Rectal smooth muscle tissue (tissue), 1 donor: Measurements from ENCODE around the gene TNS3.

Source experiments
- H3K27ac ChIP-seq: one replicate; pipeline ENCODE4 v1.7.0; 2013; ENCODE audit warnings: low read depth, low read length, inconsistent platforms
- H3K27me3 ChIP-seq: one replicate; pipeline ENCODE4 v1.7.0; 2013; ENCODE audit warnings: low read length; ENCODE audit not compliant: control insufficient read depth, insufficient read depth
- H3K36me3 ChIP-seq: one replicate; pipeline ENCODE4 v1.7.0; 2013; ENCODE audit warnings: low read length; ENCODE audit not compliant: control insufficient read depth, insufficient read depth
- H3K4me1 ChIP-seq: one replicate; pipeline ENCODE4 v1.7.0; 2013; ENCODE audit warnings: low read length; ENCODE audit not compliant: control insufficient read depth, insufficient read depth
- H3K4me3 ChIP-seq: one replicate; pipeline ENCODE4 v1.7.0; 2013; ENCODE audit warnings: low read length
- H3K9ac ChIP-seq: one replicate; pipeline ENCODE4 v1.7.0; 2013; ENCODE audit warnings: low read length

The TNS3 gene

DNA sequence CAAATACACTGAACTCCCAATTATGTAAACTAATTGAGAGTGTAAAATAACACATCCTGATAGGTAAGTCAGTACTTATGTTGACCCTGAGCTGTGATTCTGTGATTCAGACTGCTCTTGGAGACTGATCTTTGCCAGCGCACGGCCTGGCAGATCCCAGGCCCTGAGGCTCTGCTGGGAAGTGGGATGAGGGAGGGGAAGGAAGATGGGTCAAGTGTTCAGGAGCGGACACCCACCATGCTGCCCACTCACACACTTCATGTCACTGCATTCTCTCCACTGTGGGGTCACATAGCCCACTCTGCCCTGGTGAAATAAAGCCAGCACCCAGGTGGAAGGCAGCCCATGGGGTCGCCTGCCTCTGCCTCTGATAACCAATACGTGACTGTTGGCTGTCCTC is 226.2 kb downstream of the TNS3 start:
- Histone ChIP-seq H3K9ac (no peak overlapping the region), H3K4me3 (no peak overlapping the region), H3K27me3 (no peaks in the 10 kb centered on the region), H3K36me3 (no peaks in the 10 kb centered on the region), H3K27ac (no peak overlapping the region), H3K4me1 (no peaks in the 10 kb centered on the region)

DNA sequence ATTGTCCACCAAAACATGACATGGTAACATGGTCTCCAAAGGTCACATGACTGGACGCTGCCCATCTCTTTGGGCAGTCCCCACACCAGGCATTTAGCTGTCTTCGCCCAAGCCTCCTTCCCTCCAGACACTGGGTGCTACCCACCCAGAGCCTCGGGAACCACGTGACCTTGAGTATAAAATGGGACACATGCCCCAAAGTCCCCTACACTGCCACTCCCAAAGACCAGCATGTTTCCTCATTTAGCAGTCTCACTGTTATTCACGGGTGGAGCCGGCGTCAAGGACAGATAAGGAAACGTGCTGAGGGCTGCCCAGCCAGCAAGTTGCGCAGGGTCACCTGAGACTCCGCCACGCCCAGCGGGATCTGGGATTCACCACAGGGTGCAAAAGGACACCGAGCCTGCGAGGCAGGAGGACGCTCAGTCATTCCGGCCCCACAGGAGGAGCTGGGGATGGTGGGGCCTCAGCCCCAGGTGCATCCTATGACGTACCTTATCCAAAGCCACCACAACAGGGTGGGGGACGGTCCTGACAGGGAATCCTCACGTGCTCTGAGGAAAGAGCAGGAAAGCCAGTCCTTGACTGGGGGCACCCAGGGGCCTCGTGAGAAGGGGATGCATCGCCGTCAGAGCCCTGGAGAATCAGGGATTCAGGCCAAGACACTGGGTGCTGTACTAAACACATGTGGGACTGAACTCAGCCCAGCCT is 226.9 kb downstream of the TNS3 start:
- Histone ChIP-seq H3K4me1 (no peaks in the 10 kb centered on the region), H3K36me3 (no peaks in the 10 kb centered on the region), H3K27ac (no peak overlapping the region), H3K9ac (no peak overlapping the region), H3K4me3 (no peak overlapping the region), H3K27me3 (no peaks in the 10 kb centered on the region)

DNA sequence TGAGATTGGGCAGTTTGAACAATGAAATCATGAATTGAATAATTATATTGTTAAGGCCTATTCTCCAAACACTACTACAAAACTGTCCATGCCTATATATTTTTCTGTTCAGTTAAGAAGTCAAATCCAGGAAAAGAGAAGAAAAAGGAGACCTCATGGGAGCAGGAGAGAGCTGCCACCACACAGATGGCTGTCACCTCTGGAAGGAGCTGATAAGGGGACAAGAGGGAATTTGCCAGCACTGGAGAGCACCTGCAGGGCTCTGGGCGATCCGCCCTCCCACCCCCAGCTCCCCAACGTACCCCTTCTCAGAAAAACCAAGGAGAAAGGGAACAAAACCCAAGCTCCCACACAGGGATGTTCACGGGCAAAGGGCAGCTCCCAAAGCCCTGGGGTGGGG is 227.8 kb downstream of the TNS3 start:
- Histone ChIP-seq H3K36me3 (no peaks in the 10 kb centered on the region), H3K27ac (no peak overlapping the region), H3K4me3 (no peak overlapping the region), H3K9ac (no peak overlapping the region), H3K27me3 (no peaks in the 10 kb centered on the region), H3K4me1 (no peaks in the 10 kb centered on the region)

DNA sequence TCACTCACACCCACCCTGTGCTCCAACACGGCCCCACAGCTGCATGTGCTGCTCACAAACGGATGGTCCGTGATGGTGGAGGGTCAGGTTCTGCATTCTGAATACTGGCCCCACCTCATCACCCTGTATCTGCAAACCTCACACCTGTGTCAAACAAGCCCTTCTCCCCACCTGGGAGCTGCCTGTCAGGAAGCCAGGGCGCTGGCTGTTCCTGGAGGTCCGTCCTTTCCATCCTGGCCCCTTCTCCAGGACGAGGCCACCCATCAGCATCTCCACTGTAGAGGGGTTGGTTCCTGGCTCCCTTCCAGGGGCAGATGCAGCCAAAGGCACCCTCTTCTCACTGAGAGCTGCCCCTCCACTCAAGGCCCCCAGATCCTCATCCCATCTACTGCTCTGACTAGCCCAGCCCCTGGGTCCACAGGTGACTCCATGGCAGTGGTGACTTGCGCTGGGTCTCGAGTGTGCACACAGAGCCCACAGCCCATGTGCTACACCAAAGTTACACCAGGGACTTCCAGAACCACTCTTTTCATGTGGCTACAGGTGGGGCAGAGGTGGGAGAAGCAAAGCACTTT is 229.4 kb downstream of the TNS3 start:
- no peak overlapping the region for H3K9ac ChIP-seq
- H3K4me1 ChIP-seq, result no peaks in the 10 kb centered on the region
- no peaks in the 10 kb centered on the region for H3K36me3 ChIP-seq
- no peak overlapping the region for H3K27ac ChIP-seq
- no peak overlapping the region for H3K4me3 ChIP-seq
- no peaks in the 10 kb centered on the region for H3K27me3 ChIP-seq

DNA sequence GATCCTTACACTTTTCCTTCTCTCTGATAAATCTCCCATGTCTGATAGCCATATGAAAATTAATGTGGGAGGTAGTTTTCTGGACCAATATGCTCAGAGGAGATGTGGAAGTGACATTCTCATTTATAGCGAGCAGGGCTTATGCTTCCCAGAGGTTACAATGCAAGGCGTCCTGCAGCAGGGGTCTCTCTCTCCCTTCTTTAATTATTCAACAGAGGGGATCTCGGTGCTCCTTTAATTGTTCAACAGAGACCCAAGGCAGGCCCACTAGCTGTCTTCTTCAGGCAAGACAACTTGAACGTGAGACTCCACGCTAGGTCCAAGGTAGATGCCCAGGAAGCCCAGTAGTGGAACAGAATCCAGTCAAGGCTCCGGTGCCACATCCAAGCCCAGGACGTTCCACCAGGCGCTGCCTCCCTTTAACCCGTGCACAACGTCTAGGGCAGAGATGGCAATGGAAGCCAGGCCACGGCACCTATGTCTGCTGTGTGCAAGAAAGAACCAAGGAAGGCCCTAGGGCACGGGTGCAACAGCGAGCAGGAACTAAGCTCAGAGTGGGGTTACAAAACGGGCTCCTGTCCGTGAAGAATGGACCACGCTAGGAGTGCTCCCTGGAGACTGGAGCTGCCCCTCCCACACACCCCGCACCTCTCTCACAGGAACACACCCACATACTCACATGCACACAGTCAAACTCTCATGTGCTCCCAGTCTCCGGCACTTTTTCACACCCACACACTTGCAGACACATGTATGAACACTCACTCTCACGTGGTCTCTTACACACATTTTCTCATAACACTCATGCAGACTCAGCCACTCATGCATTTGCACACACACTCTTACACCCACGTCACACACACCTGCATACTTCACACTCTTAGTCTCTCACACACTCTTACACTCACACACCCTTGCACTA is 230.4 kb downstream of the TNS3 start:
- Histone ChIP-seq H3K9ac (no peak overlapping the region), H3K4me1 (no peaks in the 10 kb centered on the region), H3K27ac (no peak overlapping the region), H3K4me3 (no peak overlapping the region), H3K36me3 (no peaks in the 10 kb centered on the region), H3K27me3 (no peaks in the 10 kb centered on the region)

DNA sequence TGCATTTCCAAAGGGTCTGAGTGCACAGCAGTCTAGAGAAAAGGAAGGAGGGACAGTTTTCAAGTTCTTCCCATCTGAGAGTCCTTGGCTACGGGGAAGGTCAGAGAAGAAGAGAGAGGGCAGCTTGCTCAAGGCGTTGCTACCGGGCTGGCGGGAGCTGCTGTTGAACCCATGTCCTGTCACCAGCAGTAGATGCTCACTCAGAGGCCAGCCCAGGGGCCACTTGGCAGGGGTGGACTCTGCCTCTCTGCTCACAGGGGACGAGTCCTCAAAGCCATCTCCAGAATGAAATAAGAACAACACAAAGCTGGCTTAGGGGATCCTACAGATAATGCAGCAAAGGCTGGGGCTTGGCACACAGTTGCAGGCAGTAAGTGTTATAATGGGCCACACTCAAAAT is 231.5 kb downstream of the TNS3 start:
- Histone ChIP-seq H3K4me3 (no peak overlapping the region), H3K27ac (no peak overlapping the region), H3K27me3 (no peaks in the 10 kb centered on the region), H3K36me3 (no peaks in the 10 kb centered on the region), H3K9ac (no peak overlapping the region), H3K4me1 (no peaks in the 10 kb centered on the region)

DNA sequence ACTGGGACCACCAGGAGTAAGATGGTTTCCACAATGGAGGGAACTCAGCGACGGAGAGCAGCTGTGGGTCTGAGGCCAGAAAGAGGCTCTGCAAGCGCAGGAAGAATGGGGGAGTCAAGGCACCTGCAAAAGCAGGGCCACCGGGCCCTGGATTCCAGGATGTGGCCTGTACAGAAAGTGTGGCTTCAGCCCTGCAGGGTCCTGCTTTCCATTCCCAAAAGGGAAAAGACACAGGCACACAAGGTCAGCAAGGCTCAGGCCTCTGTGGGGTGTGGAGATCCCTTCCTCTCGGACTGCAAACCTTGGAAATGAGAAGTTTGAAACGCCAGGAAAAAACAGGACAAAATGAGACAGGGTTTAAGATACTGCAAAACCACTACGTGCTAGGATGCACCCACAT is 232.5 kb downstream of the TNS3 start:
- no peak overlapping the region for H3K27ac ChIP-seq
- no peak overlapping the region for H3K4me3 ChIP-seq
- H3K4me1 ChIP-seq, result no peaks in the 10 kb centered on the region
- no peak overlapping the region for H3K9ac ChIP-seq
- H3K27me3 ChIP-seq, result no peaks in the 10 kb centered on the region
- H3K36me3 ChIP-seq, result no peaks in the 10 kb centered on the region

DNA sequence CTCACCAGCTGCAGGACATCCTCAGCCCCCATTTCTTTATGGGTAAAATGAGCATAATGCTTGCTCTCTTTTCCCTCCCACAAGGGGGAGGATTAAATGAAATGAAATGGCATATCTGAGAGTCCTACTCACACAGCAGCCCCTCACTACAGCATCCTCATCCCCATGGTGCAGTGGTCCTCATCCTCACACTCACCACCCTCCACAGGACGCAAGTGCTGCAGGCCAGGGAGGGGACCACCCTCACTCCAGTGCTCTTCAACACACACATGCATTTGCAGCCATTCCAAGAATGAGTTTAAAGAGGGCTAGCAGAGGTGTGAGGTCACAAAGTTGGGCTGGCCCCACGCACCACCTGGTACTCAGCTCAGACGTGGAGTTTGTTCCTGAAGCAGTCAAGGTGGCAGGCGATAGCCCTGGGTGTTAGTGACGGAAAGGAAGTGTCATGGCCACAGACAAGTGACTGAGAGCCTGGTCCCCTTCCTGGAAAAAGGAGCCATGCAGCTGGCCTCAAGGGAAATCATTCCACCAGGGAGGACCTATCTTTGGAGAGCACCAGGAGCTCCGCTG is 234.0 kb downstream of the TNS3 start:
- peaks cover 2% of the 10 kb centered on the region for H3K36me3 ChIP-seq
- no peak overlapping the region for H3K9ac ChIP-seq
- no peaks in the 10 kb centered on the region for H3K4me1 ChIP-seq
- no peak overlapping the region for H3K4me3 ChIP-seq
- no peaks in the 10 kb centered on the region for H3K27me3 ChIP-seq
- no peak overlapping the region for H3K27ac ChIP-seq

DNA sequence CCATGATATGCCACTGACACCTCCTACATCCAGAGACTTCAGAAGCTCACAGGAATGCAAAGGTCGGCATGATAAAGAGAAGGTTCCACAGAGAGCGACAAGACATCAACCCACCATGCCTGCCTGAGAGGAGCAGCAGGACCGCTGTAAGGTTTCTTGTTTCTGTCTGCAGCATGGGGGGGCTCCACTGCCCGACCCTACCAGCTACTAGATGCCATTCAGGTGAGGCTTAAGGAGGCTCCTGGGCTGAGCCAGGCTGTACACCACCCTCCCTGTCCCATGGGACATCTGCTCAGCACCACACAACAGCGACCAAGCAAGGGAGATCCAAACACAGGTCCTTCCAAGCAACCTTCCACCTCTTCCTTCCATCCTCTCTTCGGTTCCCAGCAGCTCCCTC is 234.6 kb downstream of the TNS3 start:
- Histone ChIP-seq H3K27me3 (no peaks in the 10 kb centered on the region), H3K4me1 (no peaks in the 10 kb centered on the region), H3K27ac (no peak overlapping the region), H3K9ac (no peak overlapping the region), H3K4me3 (no peak overlapping the region), H3K36me3 (peaks cover 2% of the 10 kb centered on the region)

DNA sequence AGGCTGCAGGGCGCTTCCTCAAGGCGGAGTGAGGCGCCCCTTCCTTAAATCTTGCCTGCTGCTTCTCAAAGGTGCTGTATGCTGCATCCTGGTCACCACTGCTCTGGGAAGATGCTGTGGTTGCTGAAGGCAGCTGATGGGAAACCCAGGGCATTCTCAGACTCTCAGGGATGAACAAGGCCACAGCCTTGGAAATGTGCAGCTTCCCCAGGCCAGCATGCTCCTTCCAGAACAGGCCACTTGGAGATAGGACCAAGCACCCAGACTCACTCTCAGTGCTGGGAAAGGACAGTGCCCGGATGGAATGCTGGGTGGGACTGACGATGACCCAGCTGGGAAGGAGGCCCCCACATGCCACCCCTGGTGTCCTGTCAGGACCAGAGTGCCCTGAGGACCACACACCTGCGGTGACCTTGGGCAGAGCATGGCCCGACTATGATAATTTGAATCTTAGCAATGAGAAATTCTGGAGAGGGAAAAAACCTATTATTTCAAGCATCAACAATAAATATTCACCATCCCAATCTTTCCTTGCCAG is 235.5 kb downstream of the TNS3 start:
- H3K27ac ChIP-seq, result no peak overlapping the region
- no peaks in the 10 kb centered on the region for H3K4me1 ChIP-seq
- no peak overlapping the region for H3K4me3 ChIP-seq
- no peaks in the 10 kb centered on the region for H3K27me3 ChIP-seq
- peaks cover 2% of the 10 kb centered on the region for H3K36me3 ChIP-seq
- no peak overlapping the region for H3K9ac ChIP-seq

DNA sequence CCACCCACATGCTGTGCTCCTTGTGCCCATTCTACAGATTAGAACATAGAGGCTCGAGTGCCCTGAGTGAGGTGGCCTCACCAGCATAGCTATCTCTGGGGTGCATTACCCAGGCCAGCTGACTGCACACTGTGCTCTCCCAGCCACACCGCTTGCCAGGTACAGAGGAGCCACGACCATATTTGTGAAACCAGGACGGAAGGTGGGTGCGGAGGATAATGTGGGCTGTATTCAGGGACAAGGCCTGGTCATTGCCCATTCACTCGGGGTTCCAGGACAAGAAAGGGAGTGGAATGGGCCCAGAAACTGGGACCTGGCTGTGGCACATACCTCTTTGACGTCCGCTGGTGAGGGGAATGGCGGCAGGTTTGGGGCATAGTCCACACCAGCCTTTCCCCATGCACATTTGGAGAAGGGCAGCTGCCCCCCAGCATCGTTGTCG is 236.0 kb downstream of the TNS3 start:
- Histone ChIP-seq H3K27ac (no peak overlapping the region), H3K4me3 (no peak overlapping the region), H3K9ac (no peak overlapping the region), H3K4me1 (no peaks in the 10 kb centered on the region), H3K36me3 (peaks cover 2% of the 10 kb centered on the region), H3K27me3 (no peaks in the 10 kb centered on the region)
